HCT116 (cell line): Measurements from ENCODE around the gene GSTO1. TPM values are rescaled to one million over a fixed set of nuclear protein-coding genes. Genes with fewer than 3 reads are reported as not detected.

Source experiments
- ATAC-seq: fragments of 200-7000 bp; cut with Tn5 transposase; 2 replicates; pipeline ENCODE4 v1.9.1; 2020; ENCODE audit warnings: mild to moderate bottlenecking, moderate library complexity
- BruUV-seq: library from RNA; stranded (reverse); fragments of 400-500 nt; replicated peaks from 2 replicates; lab custom pipeline; 2021; lab: Mats Ljungman, UMichigan
- CTCF ChIA-PET: fragments of 300-600 bp; sonication (Branson Sonifier 250); formaldehyde crosslinking; loops from one replicate; lab custom pipeline; 2021; ENCODE audit warnings: antibody characterized with exemption; lab: Charles Lee
- POLR2A ChIA-PET: fragments of 300-600, 350-600 bp; sonication (Branson Sonifier 250); formaldehyde crosslinking; loops from one replicate; lab custom pipeline; 2021; ENCODE audit warnings: antibody characterized with exemption; lab: Charles Lee
- RAD21 ChIA-PET, 2 experiments: fragments of 300-600 bp; sonication (Branson Sonifier 250); formaldehyde crosslinking; loops; one replicate each; lab custom pipeline; 2023; ENCODE audit warnings: low total read pairs in 2 of 2; ENCODE audit not compliant: uncharacterized antibody in 2 of 2, unreplicated experiment in 2 of 2, low non-redundant PET in 1 of 2; lab: Charles Lee
- DNase-seq: peaks from one replicate; pipeline ENCODE4 v3.0.0-alpha.2; 2010; ENCODE audit warnings: low read depth, low spot score
- H2AFZ ChIP-seq: fragments of 200-600 bp; shearing (Covaris generic), sonication (generic); 2 replicates; pipeline ENCODE4 v1.6.1; 2017; ENCODE audit warnings: low read depth, mixed run types, mixed read lengths, antibody characterized with exemption, low read length; ENCODE audit not compliant: poor library complexity, severe bottlenecking
- H3K27ac ChIP-seq: 2 replicates; pipeline ENCODE4 v1.5.1; 2012; ENCODE audit warnings: low read depth, low read length
- H3K27me3 ChIP-seq: fragments of 200-600 bp; sonication (generic); 2 replicates; pipeline ENCODE4 v1.6.1; 2016; ENCODE audit warnings: mixed run types, low read length, mixed read lengths; ENCODE audit not compliant: insufficient read depth
- H3K36me3 ChIP-seq, 2 experiments: fragments of 200-500 bp in 1 of 2; fragments of 200-600 bp in 1 of 2; sonication (Bioruptor generic) in 1 of 2; sonication (generic) in 1 of 2; 2 replicates each; pipeline versions ENCODE4 v1.5.1 to v1.6.1; 2014 to 2016; ENCODE audit warnings: low read length in 2 of 2, inconsistent platforms in 1 of 2, mixed read lengths in 1 of 2, mixed run types in 1 of 2; ENCODE audit not compliant: insufficient read depth in 2 of 2, control insufficient read depth in 1 of 2
- H3K4me1 ChIP-seq, 2 experiments: fragments of 200-600 bp in 1 of 2; sonication (generic) in 1 of 2; 2 replicates each; pipeline versions ENCODE4 v1.5.1 to v1.6.1; 2012 to 2017; ENCODE audit warnings: low read length in 2 of 2, inconsistent platforms in 1 of 2, mild to moderate bottlenecking in 1 of 2, mixed read lengths in 1 of 2, mixed run types in 1 of 2, moderate library complexity in 1 of 2; ENCODE audit not compliant: insufficient read depth in 2 of 2, control insufficient read depth in 1 of 2
- H3K4me2 ChIP-seq: fragments of 200-600 bp; sonication (generic); 2 replicates; pipeline ENCODE4 v1.6.1; 2017; ENCODE audit warnings: mixed run types, low read length, mixed read lengths
- H3K4me3 ChIP-seq, 2 experiments: fragments of 200-600 bp in 1 of 2; sonication (generic) in 1 of 2; replicated peaks in 1 of 2; 2 replicates each; pipeline ENCODE4 v1.5.1; 2011 to 2016; ENCODE audit warnings: low read length in 2 of 2, control low read depth in 1 of 2, low read depth in 1 of 2, mild to moderate bottlenecking in 1 of 2, mixed read lengths in 1 of 2, mixed run types in 1 of 2
- H3K79me2 ChIP-seq: fragments of 200-600 bp; sonication (generic); 2 replicates; pipeline ENCODE4 v1.6.1; 2017; ENCODE audit warnings: mild to moderate bottlenecking, mixed run types, low read length, moderate library complexity, mixed read lengths; ENCODE audit not compliant: insufficient read depth
- H3K9ac ChIP-seq: fragments of 200-600 bp; sonication (generic); 2 replicates; pipeline ENCODE4 v1.6.1; 2016; ENCODE audit warnings: low read length, mixed read lengths
- H3K9me2 ChIP-seq: fragments of 200-600 bp; sonication (generic), shearing (Covaris generic); 2 replicates; pipeline ENCODE4 v1.6.1; 2017; ENCODE audit warnings: mixed run types, mild to moderate bottlenecking, moderate library complexity; ENCODE audit not compliant: insufficient read depth
- H3K9me3 ChIP-seq, 2 experiments: fragments of 200-500 bp in 1 of 2; fragments of 200-600 bp in 1 of 2; sonication (Bioruptor generic) in 1 of 2; sonication (generic) in 1 of 2; 2 replicates each; pipeline ENCODE4 v1.6.1; 2014 to 2017; ENCODE audit warnings: low read length in 2 of 2, mixed read lengths in 2 of 2, inconsistent platforms in 1 of 2, low read depth in 1 of 2, mild to moderate bottlenecking in 1 of 2, mixed run types in 1 of 2, moderate library complexity in 1 of 2; ENCODE audit not compliant: control insufficient read depth in 1 of 2, insufficient read depth in 1 of 2
- H4K20me1 ChIP-seq: fragments of 200-600 bp; sonication (generic), shearing (Covaris generic); 2 replicates; pipeline ENCODE4 v1.6.1; 2017; ENCODE audit warnings: mixed run types, mild to moderate bottlenecking, moderate library complexity; ENCODE audit not compliant: insufficient read depth
- ATF3 ChIP-seq: IDR thresholded peaks from 2 replicates; pipeline ENCODE4 v1.6.1; 2012
- CBX3 ChIP-seq: IDR thresholded peaks from 2 replicates; pipeline ENCODE4 v1.6.1; 2012; ENCODE audit warnings: low read depth
- CEBPB ChIP-seq: IDR thresholded peaks from 2 replicates; pipeline ENCODE4 v1.6.1; 2012; ENCODE audit warnings: low read depth
- EZH2phosphoT487 ChIP-seq: fragments of 200-600 bp; IDR thresholded peaks from 2 replicates; pipeline ENCODE4 v1.6.1; 2018; ENCODE audit warnings: antibody characterized with exemption, borderline replicate concordance
- FOSL1 ChIP-seq: IDR thresholded peaks from 2 replicates; pipeline ENCODE4 v1.6.1; 2012; ENCODE audit warnings: low read depth
- POLR2AphosphoS5 ChIP-seq: IDR thresholded peaks from 2 replicates; pipeline ENCODE4 v1.6.1; 2011; ENCODE audit warnings: mild to moderate bottlenecking, low read depth, low read length, moderate library complexity
- YY1 ChIP-seq: IDR thresholded peaks from 2 replicates; pipeline ENCODE4 v1.6.1; 2011; ENCODE audit warnings: low read length, low read depth, moderate library complexity, mild to moderate bottlenecking; ENCODE audit not compliant: insufficient replicate concordance; ENCODE audit errors: extremely low read depth
- ZBTB33 ChIP-seq: IDR thresholded peaks from 2 replicates; pipeline ENCODE4 v1.6.1; 2011; ENCODE audit warnings: mild to moderate bottlenecking, low read length, moderate library complexity; ENCODE audit not compliant: insufficient replicate concordance; ENCODE audit errors: extremely low read depth
- intact Hi-C: fragments of 100-400 bp; cut with micrococcal nuclease; formaldehyde crosslinking; loops from 2 replicates; pipeline ENCODE4 v1.10.0; 2022
- total RNA-seq: library from RNA; stranded (reverse); gene quantifications from one replicate; pipeline ENCODE4 v1.2.1, GENCODE V29; 2021; ENCODE audit not compliant: unreplicated experiment

GSTO1 gene
- total RNA-seq, 1 experiment from 2014 or later = 179 TPM

- CTCF ChIA-PET = no interaction called here
Measured at GRCh38 chr10:104250371-104250770, 4.3 kb upstream of the GSTO1 start.

More at GRCh38 chr10:104250371-104250770, 4.3 kb upstream of the GSTO1 start:
- DNase-seq (no peak), ATAC-seq (no peak)
- H4K20me1 ChIP-seq = no peaks in the 10 kb centered on the region
- no peak overlapping the region for H3K4me3 ChIP-seq
- peaks cover 9% of the 10 kb centered on the region for H3K79me2 ChIP-seq
- POLR2A ChIA-PET = interaction anchor here (1.0 kb wide), 1 partner anchor 9 kb away, joined by 4 read pairs; no protein-coding TSS in a partner anchor
- intact Hi-C loops = no loop called here
- no peak overlapping the region for H3K27ac ChIP-seq
- TF ChIP-seq EZH2phosphoT487 (no peak), CBX3 (no peak), ATF3 (no peak), ZBTB33 (no peak), POLR2AphosphoS5 (no peak), YY1 (no peak), CEBPB (no peak), FOSL1 (no peak)
- H3K36me3 ChIP-seq = no peaks in the 10 kb centered on the region
- H3K9ac ChIP-seq = no peak overlapping the region
- H2AFZ ChIP-seq = no peak overlapping the region
- H3K4me1 ChIP-seq = peaks cover 5 to 25% of the 10 kb centered on the region in 2 experiments
- no peak overlapping the region for H3K4me2 ChIP-seq
- no TSS peak for BruUV-seq
- H3K9me3 ChIP-seq = peaks cover 0 to 15% of the 10 kb centered on the region in 2 experiments; a peak in 1 of 4 replicates
- no peaks in the 10 kb centered on the region for H3K27me3 ChIP-seq
- RAD21 ChIA-PET = no interaction called here
- no peaks in the 10 kb centered on the region for H3K9me2 ChIP-seq
